IMR-90 (cell line): ENCODE measurements around the gene CGNL1. TPM values are rescaled to one million over a fixed set of nuclear protein-coding genes. Genes with fewer than 3 reads are reported as not detected.

Experiments used
- ATAC-seq: fragments of 200-7000 bp; cut with Tn5 transposase; 2 replicates; pipeline ENCODE4 v1.9.1; 2020; ENCODE audit warnings: low read depth, mild to moderate bottlenecking, moderate library complexity
- BruUV-seq: library from RNA; stranded (reverse); fragments of 400-500 nt; replicated peaks from 2 replicates; lab custom pipeline; 2021; lab: Mats Ljungman, UMichigan
- CTCF ChIA-PET: fragments of 300-600 bp; formaldehyde crosslinking; extraction: SDS; loops from one replicate; lab custom pipeline; 2021; ENCODE audit warnings: antibody characterized with exemption; lab: Yijun Ruan, JAX
- POLR2A ChIA-PET: fragments of 300-600 bp; sonication (Branson Sonifier 250); formaldehyde crosslinking; loops from one replicate; lab custom pipeline; 2022; ENCODE audit warnings: antibody characterized with exemption; ENCODE audit not compliant: unreplicated experiment; lab: Charles Lee
- DNase-seq: peaks from one replicate; pipeline ENCODE4 v3.0.0; 2013
- H2AFZ ChIP-seq: replicated peaks from 2 replicates; pipeline ENCODE3; 2013; ENCODE audit warnings: low read length, mild to moderate bottlenecking; ENCODE audit not compliant: poor library complexity
- H2AK5ac ChIP-seq: 2 replicates; pipeline ENCODE4 v1.6.1; 2013; ENCODE audit warnings: low read depth, low read length, inconsistent platforms
- H2AK9ac ChIP-seq: replicated peaks from 2 replicates; pipeline ENCODE3; 2013; ENCODE audit warnings: mild to moderate bottlenecking, low read depth, low read length, moderate library complexity; ENCODE audit not compliant: poor library complexity
- H2BK120ac ChIP-seq: 2 replicates; pipeline ENCODE4 v1.6.1; 2013; ENCODE audit warnings: low read depth, low read length, inconsistent platforms
- H2BK15ac ChIP-seq: 3 replicates; pipeline ENCODE4 v1.6.1; 2013; ENCODE audit warnings: low read depth, low read length, inconsistent platforms
- H2BK20ac ChIP-seq: 2 replicates; pipeline ENCODE4 v1.6.1; 2013; ENCODE audit warnings: low read depth, mild to moderate bottlenecking, inconsistent platforms, low read length, moderate library complexity
- H2BK5ac ChIP-seq: 2 replicates; pipeline ENCODE4 v1.6.1; 2013; ENCODE audit warnings: mild to moderate bottlenecking, low read depth, low read length, inconsistent platforms; ENCODE audit not compliant: poor library complexity, severe bottlenecking
- H3K14ac ChIP-seq: replicated peaks from 2 replicates; pipeline ENCODE4 v1.6.1; 2013; ENCODE audit warnings: low read depth, low read length, inconsistent platforms
- H3K18ac ChIP-seq: 2 replicates; pipeline ENCODE4 v1.6.1; 2013; ENCODE audit warnings: low read depth, low read length, control low read depth
- H3K23ac ChIP-seq: 2 replicates; pipeline ENCODE4 v1.6.1; 2013; ENCODE audit warnings: low read depth, low read length, inconsistent platforms
- H3K27ac ChIP-seq: 2 replicates; pipeline ENCODE4 v1.5.1; 2013; ENCODE audit warnings: mild to moderate bottlenecking, control low read depth, low read length; ENCODE audit not compliant: insufficient read depth
- H3K27me3 ChIP-seq: 2 replicates; pipeline ENCODE4 v1.6.1; 2013; ENCODE audit warnings: low read length; ENCODE audit not compliant: control insufficient read depth, insufficient read depth
- H3K36me3 ChIP-seq: 2 replicates; pipeline ENCODE4 v1.6.1; 2013; ENCODE audit warnings: low read length, mixed read lengths; ENCODE audit not compliant: control insufficient read depth, insufficient read depth
- H3K4ac ChIP-seq: 2 replicates; pipeline ENCODE4 v1.6.1; 2013; ENCODE audit warnings: low read depth, low read length, inconsistent platforms
- H3K4me1 ChIP-seq: 2 replicates; pipeline ENCODE4 v1.6.1; 2013; ENCODE audit warnings: low read length, mixed read lengths; ENCODE audit not compliant: control insufficient read depth, insufficient read depth
- H3K4me2 ChIP-seq: 2 replicates; pipeline ENCODE4 v1.6.1; 2013; ENCODE audit warnings: low read depth, mild to moderate bottlenecking, control low read depth, low read length, moderate library complexity
- H3K4me3 ChIP-seq: 2 replicates; pipeline ENCODE4 v1.5.1; 2013; ENCODE audit warnings: low read depth, mild to moderate bottlenecking, control low read depth, low read length, moderate library complexity; ENCODE audit not compliant: insufficient read depth
- H3K56ac ChIP-seq: 2 replicates; pipeline ENCODE4 v1.6.1; 2013; ENCODE audit warnings: low read length, inconsistent platforms; ENCODE audit not compliant: insufficient read depth; ENCODE audit errors: extremely low read depth
- H3K79me1 ChIP-seq, 2 experiments: 2 replicates each; pipeline ENCODE4 v1.6.1; 2013; ENCODE audit warnings: low read length in 2 of 2, inconsistent platforms in 1 of 2, low read depth in 1 of 2
- H3K9ac ChIP-seq: 2 replicates; pipeline ENCODE4 v1.6.1; 2013; ENCODE audit warnings: low read depth, low read length, control low read depth
- H3K9me1 ChIP-seq: 2 replicates; pipeline ENCODE4 v1.6.1; 2013; ENCODE audit warnings: low read length, inconsistent platforms; ENCODE audit not compliant: insufficient read depth
- H3K9me3 ChIP-seq: 2 replicates; pipeline ENCODE4 v1.6.1; 2013; ENCODE audit warnings: low read length; ENCODE audit not compliant: control insufficient read depth, insufficient read depth
- H4K20me1 ChIP-seq: 2 replicates; pipeline ENCODE4 v1.6.1; 2013; ENCODE audit warnings: low read length, inconsistent platforms; ENCODE audit not compliant: insufficient read depth
- H4K5ac ChIP-seq: 2 replicates; pipeline ENCODE4 v1.6.1; 2013; ENCODE audit warnings: mild to moderate bottlenecking, low read depth, low read length, control low read depth
- H4K8ac ChIP-seq, 2 experiments: 2 replicates each; pipeline ENCODE4 v1.6.1; 2013; ENCODE audit warnings: low read depth in 2 of 2, low read length in 2 of 2, control low read depth in 1 of 2, inconsistent platforms in 1 of 2
- H4K91ac ChIP-seq: 2 replicates; pipeline ENCODE4 v1.6.1; 2013; ENCODE audit warnings: low read depth, low read length, inconsistent platforms; ENCODE audit not compliant: insufficient read depth
- FOS ChIP-seq: fragments of 150-350 bp; IDR thresholded peaks from 2 replicates; pipeline ENCODE4 v1.6.1; 2016; ENCODE audit warnings: low read depth, low read length
- RCOR1 ChIP-seq: IDR thresholded peaks from 2 replicates; pipeline ENCODE4 v1.6.1; 2012; ENCODE audit warnings: mild to moderate bottlenecking, low read length, improper control_type of control experiment; ENCODE audit not compliant: insufficient replicate concordance
- WGBS, 2 experiments: methylation state at CpG; one replicate each; pipeline versions ENCODE4 v1.1.5 to v1.1.7; 2013; ENCODE audit warnings: missing lambda C conversion rate in 2 of 2; ENCODE audit not compliant: insufficient read length in 1 of 2; ENCODE audit errors: extremely low coverage in 2 of 2; 5-methylcytosine and 5-hydroxymethylcytosine counted together
- dilution Hi-C: fragments of 300-500 bp; cut with HindIII; formaldehyde crosslinking; loops from one replicate; pipeline ENCODE4 v1.14.3; 2018; ENCODE audit warnings: low sequenced_read_pairs; ENCODE audit not compliant: unreplicated experiment
- in situ Hi-C: fragments of 300-500 bp; cut with MboI; formaldehyde crosslinking; loops from 3 replicates; pipeline ENCODE4 v1.14.3; 2019; ENCODE audit warnings: low sequenced_read_pairs, inconsistent platforms, mixed read lengths
- intact Hi-C: fragments of 100-400 bp; cut with micrococcal nuclease; formaldehyde crosslinking; loops from 2 replicates; pipeline ENCODE4 v1.10.0; 2022
- polyA plus RNA-seq, 3 experiments: library from polyadenylated mRNA; depleted of rRNA; stranded (reverse); fragments of >200 nt; gene quantifications; 2 replicates each; pipeline ENCODE4 v1.2.3, GENCODE V29; 2012; ENCODE audit warnings: low replicate concordance in 1 of 3
- total RNA-seq: library from RNA; depleted of rRNA; stranded (reverse); fragments of >200 nt; gene quantifications from 2 replicates; pipeline ENCODE4 v1.2.3, GENCODE V29; 2012

Gene CGNL1
- total and polyA plus RNA-seq, 2 of the 4 experiments (the other 2 are of a cell fraction), result 0.07 to 0.18 TPM

DNA sequence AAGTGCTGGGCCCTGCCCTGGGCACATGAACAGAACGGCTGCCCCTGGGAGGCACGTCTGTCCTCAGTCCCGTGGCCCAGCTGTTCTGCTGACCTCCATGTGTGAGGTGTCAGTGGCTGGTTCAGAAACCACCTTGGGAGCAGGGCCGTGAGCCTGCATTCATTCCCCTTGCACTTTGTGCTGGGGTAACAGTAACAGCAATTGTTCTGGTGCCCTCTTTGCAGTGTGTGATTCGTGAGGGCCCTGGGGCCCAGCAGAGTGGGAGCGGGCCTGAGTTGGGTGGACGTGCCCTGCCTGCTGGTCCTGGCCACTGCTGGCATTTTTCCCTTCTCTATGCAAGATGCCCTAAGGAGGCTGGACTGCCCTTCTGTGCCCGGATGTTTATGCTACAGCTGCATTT is 165.0 kb downstream of the CGNL1 start:
- no peak overlapping the region for H4K5ac ChIP-seq
- no peak overlapping the region for H2BK120ac ChIP-seq
- no peak overlapping the region for H3K4me3 ChIP-seq
- no peak overlapping the region for H3K14ac ChIP-seq
- no peak overlapping the region for H3K4me2 ChIP-seq
- H3K18ac ChIP-seq, result no peak overlapping the region
- dilution Hi-C loops, result loop anchor here (25.0 kb wide), 1 partner anchor 204 kb away; no protein-coding TSS in a partner anchor
- H2AK9ac ChIP-seq, result no peak overlapping the region
- 73% methylated on average over 7 of the region's 8 CpGs; no CpG with 5 or more reads in 1 of the 2 experiments for WGBS, 2 experiments
- H2BK20ac ChIP-seq, result no peak overlapping the region
- H4K20me1 ChIP-seq, result no peaks in the 10 kb centered on the region
- H3K23ac ChIP-seq, result no peak overlapping the region
- H3K4ac ChIP-seq, result no peak overlapping the region
- ChIA-PET CTCF (interaction anchor here (0.8 to 2.3 kb wide), 4 partner anchors 12 to 200 kb away, joined by 3 to 19 read pairs (median 8); no protein-coding TSS in a partner anchor), POLR2A (no interaction called here)
- no peak overlapping the region for H3K27ac ChIP-seq
- no peak overlapping the region for H3K9ac ChIP-seq
- BruUV-seq, result no TSS peak
- DNase-seq (no peak), ATAC-seq (no peak)
- H3K79me1 ChIP-seq, result no peaks in the 10 kb centered on the region
- intact Hi-C loops, result no loop called here
- no peaks in the 10 kb centered on the region for H3K9me1 ChIP-seq
- no peak overlapping the region for H4K91ac ChIP-seq
- H3K9me3 ChIP-seq, result no peaks in the 10 kb centered on the region
- no peak overlapping the region for H2BK5ac ChIP-seq
- peaks cover 31% of the 10 kb centered on the region for H3K27me3 ChIP-seq
- no peak overlapping the region for H4K8ac ChIP-seq
- H3K4me1 ChIP-seq, result no peaks in the 10 kb centered on the region
- H2AK5ac ChIP-seq, result no peak overlapping the region
- no peak overlapping the region for H2BK15ac ChIP-seq
- in situ Hi-C loops, result loop anchor here (25.0 kb wide), 2 partner anchors 629 to 729 kb away; partner anchors contain the start of gene TCF12
- no peak overlapping the region for H3K56ac ChIP-seq
- no peaks in the 10 kb centered on the region for H3K36me3 ChIP-seq
- no peak for TF ChIP-seq FOS
- TF ChIP-seq RCOR1, result no peak
- no peak overlapping the region for H2AFZ ChIP-seq
